HL-60 (cell line): ENCODE data around the gene MDM2.

Source experiments
- POLR2AphosphoS5 ChIP-seq: IDR thresholded peaks from 2 replicates; pipeline ENCODE4 v1.6.1; 2012; ENCODE audit warnings: low read depth
- TF ChIP-seq, protein P1 (sequence below): IDR thresholded peaks from one replicate; pipeline ENCODE4 v1.5.1; 2011; ENCODE audit warnings: low read length, control low read depth, inconsistent platforms; ENCODE audit not compliant: insufficient read depth

DNA sequence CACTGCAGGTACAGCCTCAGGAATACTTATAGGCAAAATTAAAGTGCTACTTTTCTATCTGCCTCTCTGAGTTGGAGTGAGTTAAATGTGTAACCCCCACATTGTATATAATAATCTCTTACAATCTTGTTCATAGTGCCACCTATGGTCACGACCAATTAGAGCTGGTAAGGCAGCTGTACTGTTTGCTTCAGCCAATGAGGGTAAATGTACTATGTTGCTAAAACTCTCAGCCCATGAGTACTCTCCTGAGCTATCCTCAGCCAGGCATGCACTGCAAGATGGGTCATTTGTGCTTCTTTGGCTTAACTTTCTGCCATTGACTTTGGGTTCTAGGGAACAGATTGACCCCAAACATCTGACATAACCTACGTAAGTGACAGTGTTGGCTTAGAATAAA, 15.0 kb upstream of the MDM2 start:
- TF ChIP-seq, protein P1, sequence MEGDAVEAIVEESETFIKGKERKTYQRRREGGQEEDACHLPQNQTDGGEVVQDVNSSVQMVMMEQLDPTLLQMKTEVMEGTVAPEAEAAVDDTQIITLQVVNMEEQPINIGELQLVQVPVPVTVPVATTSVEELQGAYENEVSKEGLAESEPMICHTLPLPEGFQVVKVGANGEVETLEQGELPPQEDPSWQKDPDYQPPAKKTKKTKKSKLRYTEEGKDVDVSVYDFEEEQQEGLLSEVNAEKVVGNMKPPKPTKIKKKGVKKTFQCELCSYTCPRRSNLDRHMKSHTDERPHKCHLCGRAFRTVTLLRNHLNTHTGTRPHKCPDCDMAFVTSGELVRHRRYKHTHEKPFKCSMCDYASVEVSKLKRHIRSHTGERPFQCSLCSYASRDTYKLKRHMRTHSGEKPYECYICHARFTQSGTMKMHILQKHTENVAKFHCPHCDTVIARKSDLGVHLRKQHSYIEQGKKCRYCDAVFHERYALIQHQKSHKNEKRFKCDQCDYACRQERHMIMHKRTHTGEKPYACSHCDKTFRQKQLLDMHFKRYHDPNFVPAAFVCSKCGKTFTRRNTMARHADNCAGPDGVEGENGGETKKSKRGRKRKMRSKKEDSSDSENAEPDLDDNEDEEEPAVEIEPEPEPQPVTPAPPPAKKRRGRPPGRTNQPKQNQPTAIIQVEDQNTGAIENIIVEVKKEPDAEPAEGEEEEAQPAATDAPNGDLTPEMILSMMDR = no peak
- TF ChIP-seq POLR2AphosphoS5 = no peak
